GM18951 (cell line): Measurements from ENCODE around the gene KRTAP10-1.
"Not testable (repeated sequence)": the region's sequence is repeated elsewhere in the genome, so short reads cannot be mapped to it uniquely, and the experiment has no call there.

Experiments used
- POLR2A ChIP-seq: IDR thresholded peaks from 4 replicates; pipeline ENCODE4 v1.6.1; 2011; ENCODE audit warnings: mild to moderate bottlenecking; ENCODE audit not compliant: insufficient read length, insufficient read depth; ENCODE audit errors: extremely low read depth
- in situ Hi-C: fragments of 300-500 bp; cut with MboI; formaldehyde crosslinking; loops from one replicate; pipeline ENCODE4 v1.12.0; 2022; ENCODE audit warnings: low sequenced_read_pairs, mixed read lengths, inconsistent platforms; ENCODE audit not compliant: unreplicated experiment

KRTAP10-1 gene

GRCh38 chr21:44575307-44576024 is 35.5 kb upstream of the KRTAP10-1 start:
- in situ Hi-C loops, result no loop called here

GRCh38 chr21:44574457-44575306 is 34.7 kb upstream of the KRTAP10-1 start:
- no peak for TF ChIP-seq POLR2A
- in situ Hi-C loops, result no loop called here

More at GRCh38 chr21:44575307-44576024, 35.5 kb upstream of the KRTAP10-1 start:
- TF ChIP-seq POLR2A, result no peak

GRCh38 chr21:44573630-44574456 is 33.8 kb upstream of the KRTAP10-1 start, which contains the start of gene KRTAP10-4:
Gene KRTAP10-4, plus strand, starts transcription at chr21:44573729. Its CDS starts 30 bp downstream, at chr21:44573759.
- in situ Hi-C loops, result not testable (repeated sequence)

- TF ChIP-seq POLR2A, result no peak
- in situ Hi-C loops, result no loop called here
Observed at GRCh38 chr21:44572959-44573583, 33.1 kb upstream of the KRTAP10-1 start.

GRCh38 chr21:44571844-44572782 is 32.1 kb upstream of the KRTAP10-1 start:
- in situ Hi-C loops, result no loop called here
- TF ChIP-seq POLR2A, result no peak

- no peak for TF ChIP-seq POLR2A
- in situ Hi-C loops, result no loop called here
Observed at GRCh38 chr21:44571296-44571695, 31.3 kb upstream of the KRTAP10-1 start.

- no peak for TF ChIP-seq POLR2A
- in situ Hi-C loops, result no loop called here
Observed at GRCh38 chr21:44569861-44570517, 30.0 kb upstream of the KRTAP10-1 start.

- in situ Hi-C loops, result no loop called here
- TF ChIP-seq POLR2A, result no peak
Observed at GRCh38 chr21:44568667-44569556, 28.9 kb upstream of the KRTAP10-1 start.

- in situ Hi-C loops, result no loop called here
- TF ChIP-seq POLR2A, result no peak
Observed at GRCh38 chr21:44568261-44568660, 28.3 kb upstream of the KRTAP10-1 start.

- TF ChIP-seq POLR2A, result no peak
- in situ Hi-C loops, result no loop called here
Observed at GRCh38 chr21:44567481-44568171, 27.6 kb upstream of the KRTAP10-1 start.
